ENCODE results near the gene SCNM1. TPM values are rescaled to one million over a fixed set of nuclear protein-coding genes. Genes with fewer than 3 reads are reported as not detected.

Gene SCNM1
- total RNA-seq, 1 donor: 25.3 TPM

GRCh38 chr1:151134991-151135390 lies 31.0 kb upstream of the SCNM1 start:
- H4K20me1 ChIP-seq (ENCODE audit: insufficient read depth, low read length): no peaks in the 10 kb centered on the region
- H3K9me3 ChIP-seq (ENCODE audit: low read depth, low read length): no peaks in the 10 kb centered on the region
- H3K4me3 ChIP-seq (ENCODE audit: insufficient read depth, low read length): no peak overlapping the region
- no peak overlapping the region for H3K4me2 ChIP-seq (ENCODE audit: insufficient read depth, low read length)
- H3K36me3 ChIP-seq (ENCODE audit: insufficient read depth, low read length): no peaks in the 10 kb centered on the region
- H3K79me2 ChIP-seq (ENCODE audit: insufficient read depth, low read length): no peaks in the 10 kb centered on the region
- peak; percentile 86 for DNase-seq (ENCODE audit: insufficient read length, low spot score, missing footprints)
- H3K27me3 ChIP-seq (ENCODE audit: insufficient read depth, low read length): no peaks in the 10 kb centered on the region
- no peak for TF ChIP-seq CTCF (IDR thresholded peaks at IDR 0.05; ENCODE audit: extremely low read depth, low read depth, low read length)
- peaks cover 4% of the 10 kb centered on the region for H3K4me1 ChIP-seq (ENCODE audit: insufficient read depth, low read length)
- H2AFZ ChIP-seq (ENCODE audit: low read length): no peak overlapping the region
- H3K27ac ChIP-seq (ENCODE audit: low read depth, low read length): no peak overlapping the region

- H3K4me2 ChIP-seq (ENCODE audit: insufficient read depth, low read length): no peak overlapping the region
- no peaks in the 10 kb centered on the region for H3K27me3 ChIP-seq (ENCODE audit: insufficient read depth, low read length)
- H4K20me1 ChIP-seq (ENCODE audit: insufficient read depth, low read length): no peaks in the 10 kb centered on the region
- no peak for TF ChIP-seq CTCF (IDR thresholded peaks at IDR 0.05; ENCODE audit: extremely low read depth, low read depth, low read length)
- no peaks in the 10 kb centered on the region for H3K36me3 ChIP-seq (ENCODE audit: insufficient read depth, low read length)
- H3K4me1 ChIP-seq (ENCODE audit: insufficient read depth, low read length): peaks cover 4% of the 10 kb centered on the region
- H2AFZ ChIP-seq (ENCODE audit: low read length): no peak overlapping the region
- no peak overlapping the region for H3K27ac ChIP-seq (ENCODE audit: low read depth, low read length)
- no peaks in the 10 kb centered on the region for H3K79me2 ChIP-seq (ENCODE audit: insufficient read depth, low read length)
- H3K4me3 ChIP-seq (ENCODE audit: insufficient read depth, low read length): no peak overlapping the region
- no peaks in the 10 kb centered on the region for H3K9me3 ChIP-seq (ENCODE audit: low read depth, low read length)
- DNase-seq (ENCODE audit: insufficient read length, low spot score, missing footprints): peak; percentile 80
Observed at GRCh38 chr1:151135433-151136385, 30.2 kb upstream of the SCNM1 start.

- H3K4me3 ChIP-seq (ENCODE audit: insufficient read depth, low read length): no peak overlapping the region
- peak; percentile 70 for DNase-seq (ENCODE audit: insufficient read length, low spot score, missing footprints)
- no peak for TF ChIP-seq CTCF (IDR thresholded peaks at IDR 0.05; ENCODE audit: extremely low read depth, low read depth, low read length)
Observed at GRCh38 chr1:151137789-151138188, 28.2 kb upstream of the SCNM1 start.

GRCh38 chr1:151142411-151143056 lies 23.4 kb upstream of the SCNM1 start:
- Histone ChIP-seq H3K4me3 (ENCODE audit: insufficient read depth, low read length) (no peak overlapping the region), H3K4me2 (ENCODE audit: insufficient read depth, low read length) (no peak overlapping the region), H3K27me3 (ENCODE audit: insufficient read depth, low read length) (peaks cover 11% of the 10 kb centered on the region), H3K79me2 (ENCODE audit: insufficient read depth, low read length) (no peaks in the 10 kb centered on the region), H3K36me3 (ENCODE audit: insufficient read depth, low read length) (no peaks in the 10 kb centered on the region), H2AFZ (ENCODE audit: low read length) (no peak overlapping the region), H4K20me1 (ENCODE audit: insufficient read depth, low read length) (peaks cover 2% of the 10 kb centered on the region), H3K27ac (ENCODE audit: low read depth, low read length) (no peak overlapping the region), H3K9me3 (ENCODE audit: low read depth, low read length) (no peaks in the 10 kb centered on the region), H3K4me1 (ENCODE audit: insufficient read depth, low read length) (peaks cover 15% of the 10 kb centered on the region)
- TF ChIP-seq CTCF (IDR thresholded peaks at IDR 0.05; ENCODE audit: extremely low read depth, low read depth, low read length): no peak
- DNase-seq (ENCODE audit: insufficient read length, low spot score, missing footprints): peak; percentile 64

More at GRCh38 chr1:151137789-151138188, 28.2 kb upstream of the SCNM1 start:
- Histone ChIP-seq H3K27me3 (ENCODE audit: insufficient read depth, low read length) (no peaks in the 10 kb centered on the region), H3K4me1 (ENCODE audit: insufficient read depth, low read length) (no peaks in the 10 kb centered on the region), H3K4me2 (ENCODE audit: insufficient read depth, low read length) (no peak overlapping the region), H3K79me2 (ENCODE audit: insufficient read depth, low read length) (no peaks in the 10 kb centered on the region), H3K36me3 (ENCODE audit: insufficient read depth, low read length) (no peaks in the 10 kb centered on the region), H2AFZ (ENCODE audit: low read length) (no peak overlapping the region), H3K9me3 (ENCODE audit: low read depth, low read length) (no peaks in the 10 kb centered on the region), H4K20me1 (ENCODE audit: insufficient read depth, low read length) (no peaks in the 10 kb centered on the region), H3K27ac (ENCODE audit: low read depth, low read length) (no peak overlapping the region)
